HUES48 (cell line): ENCODE data around the gene SERPINA3.

ENCODE experiments used
- H3K27ac ChIP-seq: one replicate; pipeline ENCODE4 v1.7.0; 2013; ENCODE audit warnings: low read depth, low read length, inconsistent platforms
- H3K27me3 ChIP-seq: 2 replicates; pipeline ENCODE4 v1.6.1; 2013; ENCODE audit warnings: mild to moderate bottlenecking, low read length; ENCODE audit not compliant: control insufficient read depth, insufficient read depth
- H3K36me3 ChIP-seq: 2 replicates; pipeline ENCODE4 v1.6.1; 2013; ENCODE audit warnings: low read length; ENCODE audit not compliant: control insufficient read depth, insufficient read depth
- H3K4me1 ChIP-seq: 2 replicates; pipeline ENCODE4 v1.6.1; 2013; ENCODE audit warnings: mild to moderate bottlenecking, low read length; ENCODE audit not compliant: control insufficient read depth, insufficient read depth
- H3K4me3 ChIP-seq: 2 replicates; pipeline ENCODE4 v1.5.1; 2013; ENCODE audit warnings: mild to moderate bottlenecking, low read depth, low read length
- H3K9ac ChIP-seq: 2 replicates; pipeline ENCODE4 v1.6.1; 2013; ENCODE audit warnings: mild to moderate bottlenecking, low read depth, low read length, moderate library complexity
- H3K9me3 ChIP-seq: 2 replicates; pipeline ENCODE4 v1.6.1; 2013; ENCODE audit warnings: low read length; ENCODE audit not compliant: control insufficient read depth, insufficient read depth

The SERPINA3 gene

DNA sequence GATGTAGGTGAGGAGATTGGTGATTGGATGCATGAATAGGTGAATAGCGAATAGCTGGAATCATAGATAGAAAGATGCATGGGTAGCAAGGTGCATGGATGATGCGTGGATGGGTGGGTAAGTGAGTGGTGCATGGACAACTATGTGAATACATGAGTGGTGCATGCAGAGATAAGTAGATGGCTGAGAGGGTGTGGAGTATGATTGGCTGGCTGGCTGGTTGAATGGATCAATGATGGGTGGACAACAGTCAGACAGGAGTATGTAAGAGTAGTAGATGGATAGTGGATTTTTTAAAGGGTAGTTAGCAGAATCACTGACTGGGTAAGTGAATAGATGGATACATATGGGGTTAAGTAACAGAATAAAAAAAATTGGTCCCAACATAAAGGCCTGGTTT lies 33.9 kb downstream of the SERPINA3 start:
- no peak overlapping the region for H3K9ac ChIP-seq
- no peaks in the 10 kb centered on the region for H3K4me1 ChIP-seq
- no peak overlapping the region for H3K27ac ChIP-seq
- H3K4me3 ChIP-seq: no peak overlapping the region
- H3K36me3 ChIP-seq: no peaks in the 10 kb centered on the region
- H3K27me3 ChIP-seq: no peaks in the 10 kb centered on the region
- no peaks in the 10 kb centered on the region for H3K9me3 ChIP-seq

DNA sequence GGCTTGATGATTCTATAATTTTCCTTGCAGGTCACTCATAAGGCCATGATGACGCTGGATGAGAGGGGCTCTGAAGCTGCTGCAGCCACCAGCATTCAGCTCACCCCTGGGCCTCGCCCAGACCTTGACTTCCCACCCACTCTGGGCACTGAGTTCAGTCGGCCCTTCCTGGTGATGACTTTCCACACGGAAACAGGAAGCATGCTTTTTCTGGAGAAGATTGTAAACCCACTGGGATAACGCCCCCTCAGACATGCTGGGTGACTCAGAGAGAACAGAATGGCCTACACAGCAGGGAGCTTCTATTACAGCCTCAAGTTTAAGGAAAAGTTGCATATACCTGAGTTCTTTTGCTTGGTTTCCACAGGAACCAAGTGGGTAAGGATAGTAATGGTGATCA lies 34.3 kb downstream of the SERPINA3 start:
- Histone ChIP-seq H3K4me3 (no peak overlapping the region), H3K4me1 (no peaks in the 10 kb centered on the region), H3K27ac (no peak overlapping the region), H3K9me3 (no peaks in the 10 kb centered on the region), H3K27me3 (no peaks in the 10 kb centered on the region), H3K36me3 (no peaks in the 10 kb centered on the region), H3K9ac (no peak overlapping the region)

DNA sequence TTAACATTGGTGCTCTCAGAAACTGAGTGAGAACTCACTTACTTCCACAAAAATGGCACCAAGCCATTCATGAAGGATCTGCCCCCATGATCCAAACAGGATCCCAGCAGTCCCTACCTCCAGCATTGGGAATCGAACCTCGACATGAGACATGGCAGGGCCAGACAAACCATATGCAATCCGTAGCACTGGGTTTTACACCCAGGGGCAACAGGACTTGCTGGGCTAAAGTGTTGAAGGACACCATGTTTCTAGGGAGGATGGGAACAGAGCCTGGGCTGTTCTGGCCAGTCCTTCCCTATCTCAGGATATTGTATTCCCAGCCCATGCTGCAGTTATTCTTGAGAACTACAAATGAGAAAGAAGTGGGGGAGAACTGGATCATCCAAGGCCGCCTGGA lies 36.6 kb downstream of the SERPINA3 start:
- H3K27me3 ChIP-seq: no peaks in the 10 kb centered on the region
- H3K36me3 ChIP-seq: no peaks in the 10 kb centered on the region
- H3K4me1 ChIP-seq: no peaks in the 10 kb centered on the region
- no peak overlapping the region for H3K4me3 ChIP-seq
- H3K27ac ChIP-seq: no peak overlapping the region
- H3K9ac ChIP-seq: no peak overlapping the region
- no peaks in the 10 kb centered on the region for H3K9me3 ChIP-seq

DNA sequence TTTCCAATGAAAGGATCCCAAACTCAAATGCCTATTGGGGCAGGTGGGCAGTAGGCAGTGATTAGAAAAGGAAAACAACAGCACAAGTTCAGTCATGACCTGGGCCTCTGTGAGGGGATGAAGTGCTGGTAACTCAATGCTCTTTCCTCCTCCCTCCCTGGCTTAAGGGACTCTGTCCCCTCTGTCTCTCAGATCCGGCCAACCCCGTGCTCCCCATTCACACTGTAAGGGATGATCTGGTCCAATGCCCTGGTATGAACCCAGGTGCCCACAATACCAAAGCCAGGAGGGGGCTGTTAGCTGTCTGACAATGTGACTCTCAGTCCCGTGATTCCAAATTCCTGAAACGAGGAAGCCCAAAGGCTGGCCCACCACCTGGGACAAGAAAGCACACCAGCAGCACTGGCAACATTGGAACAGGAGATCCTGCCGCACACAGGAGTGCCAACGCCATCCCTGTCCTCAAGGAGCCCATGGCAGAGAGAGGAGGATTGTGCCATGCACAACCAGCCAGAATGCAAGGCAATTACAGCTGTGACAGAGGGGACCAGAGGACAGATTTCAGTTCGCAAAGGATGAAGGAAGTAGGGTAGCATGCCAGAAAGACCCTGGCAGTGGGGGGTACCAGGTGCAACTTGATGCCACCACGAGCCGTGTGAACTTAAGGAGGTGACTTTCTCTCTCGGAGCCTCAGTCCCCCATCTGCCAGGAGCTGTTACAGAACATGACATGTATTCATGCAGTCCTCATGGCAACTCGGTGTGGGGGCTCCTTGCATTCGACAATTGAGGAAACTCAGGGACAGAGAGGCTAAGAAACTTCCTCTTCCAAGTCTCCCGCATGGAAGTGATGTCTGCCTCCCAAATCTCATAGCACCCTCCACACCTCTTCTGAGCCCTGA lies 37.6 kb downstream of the SERPINA3 start:
- no peak overlapping the region for H3K27ac ChIP-seq
- no peak overlapping the region for H3K9ac ChIP-seq
- H3K9me3 ChIP-seq: no peaks in the 10 kb centered on the region
- H3K4me3 ChIP-seq: no peak overlapping the region
- no peaks in the 10 kb centered on the region for H3K36me3 ChIP-seq
- no peaks in the 10 kb centered on the region for H3K4me1 ChIP-seq
- H3K27me3 ChIP-seq: no peaks in the 10 kb centered on the region

DNA sequence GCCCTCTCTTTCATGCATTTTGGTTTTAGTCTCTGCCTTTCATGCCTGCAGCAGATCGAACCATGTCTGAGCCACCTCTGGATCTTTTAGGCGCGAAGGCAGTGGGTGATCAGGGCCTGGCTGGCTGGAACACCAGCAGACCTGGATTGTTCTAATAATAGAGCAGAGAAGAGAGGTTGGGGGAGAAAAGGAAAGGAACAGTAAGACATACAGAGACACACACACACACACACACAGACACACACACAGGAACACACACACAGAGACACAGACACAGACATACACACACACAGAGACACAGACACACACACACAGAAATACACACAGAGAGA lies 38.2 kb downstream of the SERPINA3 start:
- Histone ChIP-seq H3K27me3 (no peaks in the 10 kb centered on the region), H3K36me3 (no peaks in the 10 kb centered on the region), H3K4me3 (no peak overlapping the region), H3K9ac (no peak overlapping the region), H3K4me1 (no peaks in the 10 kb centered on the region), H3K9me3 (no peaks in the 10 kb centered on the region), H3K27ac (no peak overlapping the region)

DNA sequence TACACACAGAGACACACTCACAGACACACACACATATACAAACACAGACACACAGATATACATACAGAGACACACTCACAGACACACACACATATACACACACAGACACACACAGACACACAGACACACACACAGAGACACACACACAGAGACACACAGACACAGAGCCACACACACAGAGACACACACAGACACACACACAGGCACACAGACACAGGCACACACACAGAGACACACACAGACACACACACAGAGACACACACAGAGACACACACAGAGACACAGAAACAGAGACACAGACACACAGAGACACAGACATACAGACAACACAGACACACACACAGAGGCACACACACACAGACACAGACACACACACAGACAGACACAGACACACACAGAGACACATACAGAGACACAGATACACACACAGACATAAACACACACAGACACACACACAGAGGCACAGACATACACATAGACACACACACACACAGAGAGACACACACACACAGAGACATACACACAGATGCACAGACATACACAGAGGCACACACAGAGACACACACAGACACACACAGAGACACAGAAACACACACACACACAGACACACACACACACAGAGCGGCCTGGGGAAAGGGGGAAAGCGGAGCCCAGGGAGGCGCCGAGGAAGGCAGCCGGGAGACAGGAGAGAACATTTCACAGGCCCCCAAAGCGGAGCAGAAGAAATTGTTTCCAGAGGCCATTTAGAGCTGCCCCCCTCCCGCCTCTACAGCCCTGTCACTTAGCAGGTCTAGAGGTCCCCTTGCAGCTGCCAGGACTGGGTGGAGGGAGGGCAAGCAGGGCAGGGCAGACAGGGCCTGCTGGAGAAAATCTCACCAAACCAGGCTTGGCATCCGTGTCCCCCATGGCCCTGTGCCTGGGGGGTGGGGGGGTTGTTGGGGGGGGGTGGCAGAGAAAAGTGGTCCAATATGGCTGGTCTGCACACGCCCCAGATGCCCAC lies 38.9 kb downstream of the SERPINA3 start:
- Histone ChIP-seq H3K4me1 (no peaks in the 10 kb centered on the region), H3K9me3 (no peaks in the 10 kb centered on the region), H3K9ac (no peak overlapping the region), H3K27ac (no peak overlapping the region), H3K27me3 (no peaks in the 10 kb centered on the region), H3K36me3 (no peaks in the 10 kb centered on the region), H3K4me3 (no peak overlapping the region)

DNA sequence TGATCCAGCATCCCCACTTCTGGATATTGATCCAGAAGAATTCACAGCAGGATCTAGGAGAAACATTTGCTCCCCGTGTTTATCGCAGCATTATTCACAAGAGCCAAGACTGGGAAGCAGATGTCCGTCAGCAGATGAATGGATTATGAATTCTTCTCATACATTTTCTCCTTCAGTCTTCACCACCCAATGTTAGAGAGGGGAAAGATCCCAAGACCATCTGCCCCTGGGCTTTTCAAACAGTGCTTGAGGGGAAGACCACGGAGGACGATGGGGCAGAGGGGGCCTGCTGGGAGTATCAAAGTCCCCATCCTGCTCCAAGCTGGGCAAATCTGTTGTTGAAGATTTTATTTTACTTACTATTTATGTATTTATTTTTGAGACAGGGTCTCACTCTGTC lies 41.1 kb downstream of the SERPINA3 start:
- no peaks in the 10 kb centered on the region for H3K27me3 ChIP-seq
- no peak overlapping the region for H3K9ac ChIP-seq
- no peaks in the 10 kb centered on the region for H3K36me3 ChIP-seq
- H3K27ac ChIP-seq: no peak overlapping the region
- no peak overlapping the region for H3K4me3 ChIP-seq
- no peaks in the 10 kb centered on the region for H3K9me3 ChIP-seq
- no peaks in the 10 kb centered on the region for H3K4me1 ChIP-seq

DNA sequence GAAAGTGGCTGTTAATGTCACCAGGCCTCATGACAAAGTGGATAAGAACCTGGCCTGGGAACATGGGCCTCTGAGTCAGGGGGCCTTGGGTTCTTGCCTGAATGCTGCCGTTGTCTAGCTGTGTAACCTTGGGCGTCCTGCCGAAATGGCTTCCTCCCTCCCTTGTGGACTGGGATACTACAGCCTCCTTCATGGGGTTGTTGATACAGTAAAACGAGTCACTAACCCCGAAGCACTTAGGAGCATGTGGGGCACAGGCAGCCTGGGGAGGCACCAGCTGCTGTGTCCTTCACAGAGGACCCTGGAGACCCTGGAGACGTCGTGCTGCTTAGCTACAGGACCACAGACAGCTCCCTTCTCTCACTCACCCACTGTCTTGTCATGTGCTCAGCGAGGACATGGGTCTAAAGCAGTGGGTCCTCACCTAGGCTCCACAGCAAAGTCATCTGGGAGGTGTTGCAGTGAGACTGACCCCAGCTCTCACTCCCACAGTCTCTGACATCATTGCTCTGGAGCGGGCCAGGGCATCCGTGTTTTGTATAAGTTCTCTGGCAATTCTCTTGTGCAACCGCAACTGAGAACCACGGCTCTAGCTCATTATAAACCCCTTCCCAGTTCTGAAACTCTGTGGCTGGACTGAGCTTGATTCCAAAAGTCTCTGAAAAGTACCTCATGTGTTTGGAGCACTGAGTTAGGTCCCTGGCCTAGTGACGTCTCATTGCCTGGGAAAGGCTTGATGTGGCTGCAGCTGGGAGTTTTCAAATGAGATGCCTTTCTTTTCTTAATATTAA lies 42.1 kb downstream of the SERPINA3 start:
- H3K9ac ChIP-seq: no peak overlapping the region
- H3K4me1 ChIP-seq: no peaks in the 10 kb centered on the region
- H3K27me3 ChIP-seq: no peaks in the 10 kb centered on the region
- no peaks in the 10 kb centered on the region for H3K9me3 ChIP-seq
- no peak overlapping the region for H3K27ac ChIP-seq
- no peak overlapping the region for H3K4me3 ChIP-seq
- no peaks in the 10 kb centered on the region for H3K36me3 ChIP-seq

DNA sequence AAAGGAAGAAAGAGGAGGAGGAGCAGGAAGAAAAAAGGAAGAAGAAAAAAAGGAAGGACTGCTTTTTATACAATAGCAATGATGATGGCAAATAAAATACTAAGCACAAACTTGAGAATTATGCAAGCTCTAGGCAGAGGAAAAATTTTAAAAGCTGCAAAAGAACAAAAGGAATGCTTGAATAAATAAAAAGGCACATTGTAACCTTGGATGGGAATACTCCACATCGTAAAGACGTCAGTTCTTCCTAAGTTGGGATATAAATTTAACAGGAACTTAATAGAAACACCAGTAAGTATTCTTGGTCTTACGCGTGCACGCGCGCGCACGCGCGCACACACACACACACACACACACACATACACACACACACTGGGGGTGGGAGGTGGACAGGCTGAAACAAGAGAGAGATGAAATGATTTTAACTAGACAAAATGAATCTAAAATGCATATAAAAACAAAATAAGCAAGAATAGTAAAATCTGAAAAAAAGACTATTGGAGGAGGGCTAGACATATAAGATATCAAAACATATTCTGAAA lies 43.0 kb downstream of the SERPINA3 start:
- Histone ChIP-seq H3K9me3 (no peaks in the 10 kb centered on the region), H3K27me3 (no peaks in the 10 kb centered on the region), H3K4me3 (no peak overlapping the region), H3K4me1 (no peaks in the 10 kb centered on the region), H3K36me3 (no peaks in the 10 kb centered on the region), H3K9ac (no peak overlapping the region), H3K27ac (no peak overlapping the region)

DNA sequence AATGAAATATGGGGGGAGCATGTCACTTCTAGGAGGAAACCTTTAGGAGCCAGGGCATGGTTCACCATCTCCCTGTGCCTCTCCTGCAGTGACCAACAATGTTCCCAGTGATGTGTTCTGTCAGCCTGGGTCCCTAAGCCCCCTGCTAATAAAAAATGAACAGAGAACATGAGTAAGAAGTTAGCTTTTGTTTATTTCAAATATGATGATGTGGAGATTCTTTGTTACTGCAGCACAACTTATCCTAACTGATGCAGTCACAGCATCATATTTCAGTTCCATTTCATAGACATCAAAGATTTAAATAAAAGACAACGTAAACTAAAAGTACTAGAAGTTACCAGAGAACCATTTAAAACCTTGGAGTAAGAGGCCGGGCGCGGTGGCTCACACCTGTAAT lies 43.9 kb downstream of the SERPINA3 start:
- Histone ChIP-seq H3K9ac (no peak overlapping the region), H3K27ac (no peak overlapping the region), H3K9me3 (no peaks in the 10 kb centered on the region), H3K4me3 (no peak overlapping the region), H3K36me3 (no peaks in the 10 kb centered on the region), H3K27me3 (no peaks in the 10 kb centered on the region), H3K4me1 (no peaks in the 10 kb centered on the region)
